Progenitor cell of endocrine pancreas (in vitro differentiated cells): ENCODE data around the gene AOPEP. TPM values are rescaled to one million over a fixed set of nuclear protein-coding genes. Genes with fewer than 3 reads are reported as not detected.

Experiments
- DNase-seq: peaks from one replicate; pipeline ENCODE4 v3.0.0; 2021; ENCODE audit warnings: low spot score; ENCODE audit not compliant: unreplicated experiment
- H3K27ac Mint-ChIP-seq: 2 replicates; pipeline ENCODE4 v1.8.0; 2021; ENCODE audit warnings: mild to moderate bottlenecking, moderate library complexity, mixed read lengths
- H3K27me3 Mint-ChIP-seq: 2 replicates; pipeline ENCODE4 v1.8.0; 2021; ENCODE audit warnings: mixed read lengths
- H3K36me3 Mint-ChIP-seq: 2 replicates; pipeline ENCODE4 v1.8.0; 2022; ENCODE audit warnings: mixed read lengths; ENCODE audit not compliant: insufficient read depth
- H3K4me1 Mint-ChIP-seq: 2 replicates; pipeline ENCODE4 v1.8.0; 2021; ENCODE audit warnings: low read depth, mixed read lengths
- H3K4me3 Mint-ChIP-seq: 2 replicates; pipeline ENCODE4 v1.8.0; 2021; ENCODE audit warnings: low read depth, mild to moderate bottlenecking, moderate library complexity, mixed read lengths
- H3K9me3 Mint-ChIP-seq: 2 replicates; pipeline ENCODE4 v1.8.0; 2021; ENCODE audit warnings: low read depth, mixed read lengths
- total RNA-seq: library from RNA; stranded (reverse); gene quantifications from 2 replicates; pipeline ENCODE4 v1.2.1, GENCODE V29; 2021
- TF ChIP-seq, protein P1 (sequence below): fragments of 200-600 bp; sonication (generic); IDR thresholded peaks from one replicate; pipeline ENCODE4 v1.5.0; 2021; ENCODE audit warnings: antibody characterized with exemption, mild to moderate bottlenecking; ENCODE audit not compliant: unreplicated experiment

Gene AOPEP
- total RNA-seq, 1 donor from 2014 or later = 58.2 TPM

- H3K27ac Mint-ChIP-seq = no peak overlapping the region
- TF ChIP-seq, protein P1, sequence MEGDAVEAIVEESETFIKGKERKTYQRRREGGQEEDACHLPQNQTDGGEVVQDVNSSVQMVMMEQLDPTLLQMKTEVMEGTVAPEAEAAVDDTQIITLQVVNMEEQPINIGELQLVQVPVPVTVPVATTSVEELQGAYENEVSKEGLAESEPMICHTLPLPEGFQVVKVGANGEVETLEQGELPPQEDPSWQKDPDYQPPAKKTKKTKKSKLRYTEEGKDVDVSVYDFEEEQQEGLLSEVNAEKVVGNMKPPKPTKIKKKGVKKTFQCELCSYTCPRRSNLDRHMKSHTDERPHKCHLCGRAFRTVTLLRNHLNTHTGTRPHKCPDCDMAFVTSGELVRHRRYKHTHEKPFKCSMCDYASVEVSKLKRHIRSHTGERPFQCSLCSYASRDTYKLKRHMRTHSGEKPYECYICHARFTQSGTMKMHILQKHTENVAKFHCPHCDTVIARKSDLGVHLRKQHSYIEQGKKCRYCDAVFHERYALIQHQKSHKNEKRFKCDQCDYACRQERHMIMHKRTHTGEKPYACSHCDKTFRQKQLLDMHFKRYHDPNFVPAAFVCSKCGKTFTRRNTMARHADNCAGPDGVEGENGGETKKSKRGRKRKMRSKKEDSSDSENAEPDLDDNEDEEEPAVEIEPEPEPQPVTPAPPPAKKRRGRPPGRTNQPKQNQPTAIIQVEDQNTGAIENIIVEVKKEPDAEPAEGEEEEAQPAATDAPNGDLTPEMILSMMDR = no peak
- no peak for DNase-seq
- H3K9me3 Mint-ChIP-seq = no peaks in the 10 kb centered on the region
- peaks cover 8% of the 10 kb centered on the region for H3K36me3 Mint-ChIP-seq
- peaks cover 51% of the 10 kb centered on the region for H3K4me1 Mint-ChIP-seq
- no peaks in the 10 kb centered on the region for H3K27me3 Mint-ChIP-seq
- H3K4me3 Mint-ChIP-seq = no peak overlapping the region
Measured at GRCh38 chr9:94926431-94926800, 199.9 kb downstream of the AOPEP start.

GRCh38 chr9:94927048-94927761, 200.7 kb downstream of the AOPEP start:
- TF ChIP-seq, protein P1 = no peak
- no peak overlapping the region for H3K27ac Mint-ChIP-seq
- H3K4me1 Mint-ChIP-seq = peaks cover 48% of the 10 kb centered on the region
- H3K4me3 Mint-ChIP-seq = no peak overlapping the region
- no peak for DNase-seq
- peaks cover 8% of the 10 kb centered on the region for H3K36me3 Mint-ChIP-seq
- no peaks in the 10 kb centered on the region for H3K9me3 Mint-ChIP-seq
- H3K27me3 Mint-ChIP-seq = no peaks in the 10 kb centered on the region

DNA sequence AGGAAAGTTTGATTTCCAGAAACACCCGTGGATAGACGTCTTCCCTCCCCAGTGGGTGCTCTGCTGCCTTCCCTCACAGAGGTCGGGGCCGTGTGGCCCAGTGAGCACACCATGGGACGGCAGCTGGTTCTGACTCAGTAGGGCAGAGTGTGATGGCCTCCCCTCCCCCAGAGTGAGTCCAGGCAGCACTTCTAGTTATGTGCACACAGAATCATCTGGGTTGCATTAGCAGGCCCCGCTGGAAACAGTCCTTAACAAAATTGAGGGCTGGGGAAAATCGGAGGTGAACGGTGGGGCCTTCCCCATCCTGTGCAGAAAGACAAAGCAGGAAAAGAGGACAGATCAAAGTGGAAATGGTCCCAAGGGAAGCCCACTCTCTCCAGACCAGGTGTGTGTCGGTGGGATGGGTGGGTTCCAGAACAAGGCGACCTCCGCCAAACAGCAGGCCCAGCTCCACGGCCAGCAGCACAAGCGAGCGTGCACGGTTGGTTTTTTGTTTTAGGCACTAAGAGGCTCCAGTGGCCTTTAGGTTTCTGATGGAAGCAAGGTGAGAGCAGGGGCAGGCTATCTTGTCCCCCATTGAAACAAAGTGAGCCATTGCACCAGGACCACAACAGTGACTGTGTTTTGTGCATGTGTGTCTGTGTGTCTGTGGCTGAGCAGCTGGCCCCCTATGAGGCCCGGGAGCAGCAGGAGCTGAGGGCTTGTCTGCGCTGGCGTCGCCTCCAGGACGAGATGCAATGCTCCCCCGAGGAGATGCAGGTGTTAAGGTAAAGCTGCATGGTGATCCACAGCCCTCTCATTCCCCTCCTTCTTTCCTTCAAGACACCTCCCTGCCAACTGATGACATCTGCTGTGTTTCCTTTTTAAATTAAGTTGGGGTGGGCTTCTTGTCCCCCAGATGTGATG, 201.5 kb downstream of the AOPEP start:
- DNase-seq = no peak
- Mint-ChIP-seq H3K27me3 (no peaks in the 10 kb centered on the region), H3K27ac (peak overlapping the region; percentile 77), H3K4me3 (no peak overlapping the region), H3K9me3 (no peaks in the 10 kb centered on the region), H3K4me1 (peaks cover 46% of the 10 kb centered on the region), H3K36me3 (peaks cover 8% of the 10 kb centered on the region)
- TF ChIP-seq, protein P1 = no peak

- H3K36me3 Mint-ChIP-seq = peaks cover 8% of the 10 kb centered on the region
- no peaks in the 10 kb centered on the region for H3K27me3 Mint-ChIP-seq
- no peak overlapping the region for H3K4me3 Mint-ChIP-seq
- peaks cover 41% of the 10 kb centered on the region for H3K4me1 Mint-ChIP-seq
- no peak for DNase-seq
- peak overlapping the region; percentile 55 for H3K27ac Mint-ChIP-seq
- TF ChIP-seq, protein P1 = no peak
- no peaks in the 10 kb centered on the region for H3K9me3 Mint-ChIP-seq
Measured at GRCh38 chr9:94928691-94929368, 202.3 kb downstream of the AOPEP start.

GRCh38 chr9:94929369-94929756, 202.9 kb downstream of the AOPEP start:
- no peak overlapping the region for H3K4me3 Mint-ChIP-seq
- H3K36me3 Mint-ChIP-seq = peaks cover 9% of the 10 kb centered on the region
- no peaks in the 10 kb centered on the region for H3K9me3 Mint-ChIP-seq
- peak overlapping the region; percentile 55 for H3K27ac Mint-ChIP-seq
- DNase-seq = no peak
- peaks cover 41% of the 10 kb centered on the region for H3K4me1 Mint-ChIP-seq
- TF ChIP-seq, protein P1 = no peak
- no peaks in the 10 kb centered on the region for H3K27me3 Mint-ChIP-seq
